Astrocyte (in vitro differentiated cells and primary cell): ENCODE measurements around the gene ST8SIA3. TPM values are rescaled to one million over a fixed set of nuclear protein-coding genes. Genes with fewer than 3 reads are reported as not detected.

ENCODE experiments used
- DNase-seq: peaks from one replicate; pipeline ENCODE4 v3.0.0-alpha.2; 2010; ENCODE audit warnings: low read depth
- FAIRE-seq: peaks from 2 replicates; lab custom pipeline; 2011; peaks lifted over from hg19 to GRCh38; lab: Jason Lieb, UNC
- H2AFZ ChIP-seq: 2 replicates; pipeline ENCODE4 v1.6.0; 2012; ENCODE audit warnings: low read depth, low read length, inconsistent platforms
- H3K27ac ChIP-seq: 2 replicates; pipeline ENCODE4 v1.5.1; 2011; ENCODE audit warnings: low read depth, low read length, inconsistent platforms
- H3K27me3 ChIP-seq: 2 replicates; pipeline ENCODE4 v1.6.0; 2011; ENCODE audit warnings: low read length, inconsistent platforms; ENCODE audit not compliant: insufficient read depth
- H3K36me3 ChIP-seq: 2 replicates; pipeline ENCODE4 v1.5.1; 2011; ENCODE audit warnings: low read length, inconsistent platforms; ENCODE audit not compliant: insufficient read depth
- H3K4me1 ChIP-seq: 2 replicates; pipeline ENCODE4 v1.5.1; 2011; ENCODE audit warnings: low read length, inconsistent platforms; ENCODE audit not compliant: insufficient read depth
- H3K4me2 ChIP-seq: 2 replicates; pipeline ENCODE4 v1.6.0; 2012; ENCODE audit warnings: low read length, inconsistent platforms
- H3K4me3 ChIP-seq: 2 replicates; pipeline ENCODE4 v1.5.1; 2011; ENCODE audit warnings: low read depth, mild to moderate bottlenecking, low read length, inconsistent platforms; ENCODE audit not compliant: insufficient read depth
- H3K79me2 ChIP-seq: 2 replicates; pipeline ENCODE4 v1.6.0; 2012; ENCODE audit warnings: mild to moderate bottlenecking, low read length, inconsistent platforms; ENCODE audit not compliant: insufficient read depth
- H3K9ac ChIP-seq: 2 replicates; pipeline ENCODE4 v1.6.0; 2012; ENCODE audit warnings: mild to moderate bottlenecking, low read length, inconsistent platforms
- H3K9me3 ChIP-seq: 2 replicates; pipeline ENCODE4 v1.5.1; 2012; ENCODE audit warnings: low read depth, mild to moderate bottlenecking, low read length, inconsistent platforms; ENCODE audit not compliant: insufficient read depth
- H4K20me1 ChIP-seq: 2 replicates; pipeline ENCODE4 v1.6.0; 2012; ENCODE audit warnings: low read length, inconsistent platforms; ENCODE audit not compliant: insufficient read depth
- H3K27ac Mint-ChIP-seq: one replicate; pipeline ENCODE4 v1.8.0; 2021; ENCODE audit warnings: mild to moderate bottlenecking, mixed read lengths; ENCODE audit not compliant: unreplicated experiment
- H3K27me3 Mint-ChIP-seq: one replicate; pipeline ENCODE4 v1.8.0; 2021; ENCODE audit warnings: low read depth, mixed read lengths; ENCODE audit not compliant: unreplicated experiment
- H3K36me3 Mint-ChIP-seq: one replicate; pipeline ENCODE4 v1.8.0; 2021; ENCODE audit warnings: low read depth, mixed read lengths; ENCODE audit not compliant: unreplicated experiment
- H3K4me1 Mint-ChIP-seq: one replicate; pipeline ENCODE4 v1.8.0; 2021; ENCODE audit warnings: low read depth, mixed read lengths; ENCODE audit not compliant: unreplicated experiment
- H3K4me3 Mint-ChIP-seq: one replicate; pipeline ENCODE4 v1.8.0; 2021; ENCODE audit warnings: mild to moderate bottlenecking, moderate library complexity, mixed read lengths; ENCODE audit not compliant: unreplicated experiment
- H3K9me3 Mint-ChIP-seq: one replicate; pipeline ENCODE4 v1.8.0; 2021; ENCODE audit warnings: mild to moderate bottlenecking, mixed read lengths; ENCODE audit not compliant: unreplicated experiment
- EZH2 ChIP-seq: IDR thresholded peaks from 2 replicates; pipeline ENCODE4 v1.6.1; 2012; ENCODE audit warnings: mild to moderate bottlenecking, low read length, inconsistent platforms; ENCODE audit not compliant: insufficient read depth
- total RNA-seq: library from RNA; stranded (reverse); gene quantifications from 2 replicates; pipeline ENCODE4 v1.2.1, GENCODE V29; 2021
- TF ChIP-seq, protein P1 (sequence below): IDR thresholded peaks from 2 replicates; pipeline ENCODE4 v1.5.1; 2011; ENCODE audit warnings: low read depth, mild to moderate bottlenecking, inconsistent platforms, low read length, moderate library complexity; ENCODE audit not compliant: insufficient read depth

The ST8SIA3 gene
- total RNA-seq, 1 donor from 2014 or later, result 0.30 TPM

DNA sequence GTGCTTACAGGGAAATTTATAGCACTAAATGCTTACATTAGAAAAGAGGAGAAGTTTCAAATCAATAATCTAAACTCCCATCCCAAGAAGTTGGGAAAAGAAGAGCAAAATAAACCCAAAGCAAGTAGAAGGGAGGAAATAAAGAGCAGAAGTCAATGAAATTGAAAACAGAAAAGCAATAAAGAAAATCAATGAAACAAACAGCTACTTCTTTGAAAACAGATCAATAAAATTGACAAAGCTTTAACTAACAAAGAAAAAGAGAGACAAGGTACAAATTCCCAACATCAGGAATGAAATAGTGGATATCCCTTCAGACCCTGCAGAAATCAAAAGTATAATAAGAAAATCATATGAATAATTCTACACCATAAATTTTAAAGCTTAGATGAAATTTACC is 57.3 kb downstream of the ST8SIA3 start:
- H3K9ac ChIP-seq, result no peak overlapping the region
- H3K27me3 Mint-ChIP-seq, result peaks cover 1% of the 10 kb centered on the region

DNA sequence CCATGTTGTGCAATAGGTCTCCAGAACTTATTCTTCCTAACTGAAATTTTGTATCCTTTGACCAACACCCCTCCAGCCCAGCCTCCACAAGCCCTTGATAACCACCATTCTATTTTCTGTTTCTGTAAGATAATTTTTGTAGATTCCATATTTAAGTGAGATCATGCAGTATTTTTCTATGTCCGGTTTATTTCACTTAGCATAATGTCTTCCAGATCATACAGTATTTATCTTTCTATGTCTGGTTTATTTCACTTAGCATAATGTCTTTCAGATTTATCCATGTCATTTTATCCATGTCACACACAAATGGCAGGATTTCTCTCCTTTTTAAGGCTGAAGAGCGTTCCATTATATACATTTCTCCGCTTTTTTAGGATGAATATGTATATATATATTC is 58.4 kb downstream of the ST8SIA3 start:
- Histone ChIP-seq H2AFZ (no peak overlapping the region), H3K36me3 (no peaks in the 10 kb centered on the region), H3K27me3 (no peaks in the 10 kb centered on the region), H3K9me3 (no peaks in the 10 kb centered on the region), H3K4me1 (no peaks in the 10 kb centered on the region), H3K79me2 (no peaks in the 10 kb centered on the region), H3K9ac (no peak overlapping the region), H4K20me1 (no peaks in the 10 kb centered on the region), H3K4me3 (no peak overlapping the region), H3K4me2 (no peak overlapping the region), H3K27ac (no peak overlapping the region)
- Mint-ChIP-seq H3K27me3 (peaks cover 3% of the 10 kb centered on the region), H3K27ac (no peak overlapping the region), H3K4me1 (no peaks in the 10 kb centered on the region), H3K4me3 (no peak overlapping the region), H3K9me3 (peaks cover 2% of the 10 kb centered on the region), H3K36me3 (no peaks in the 10 kb centered on the region)
- TF ChIP-seq, protein P1, sequence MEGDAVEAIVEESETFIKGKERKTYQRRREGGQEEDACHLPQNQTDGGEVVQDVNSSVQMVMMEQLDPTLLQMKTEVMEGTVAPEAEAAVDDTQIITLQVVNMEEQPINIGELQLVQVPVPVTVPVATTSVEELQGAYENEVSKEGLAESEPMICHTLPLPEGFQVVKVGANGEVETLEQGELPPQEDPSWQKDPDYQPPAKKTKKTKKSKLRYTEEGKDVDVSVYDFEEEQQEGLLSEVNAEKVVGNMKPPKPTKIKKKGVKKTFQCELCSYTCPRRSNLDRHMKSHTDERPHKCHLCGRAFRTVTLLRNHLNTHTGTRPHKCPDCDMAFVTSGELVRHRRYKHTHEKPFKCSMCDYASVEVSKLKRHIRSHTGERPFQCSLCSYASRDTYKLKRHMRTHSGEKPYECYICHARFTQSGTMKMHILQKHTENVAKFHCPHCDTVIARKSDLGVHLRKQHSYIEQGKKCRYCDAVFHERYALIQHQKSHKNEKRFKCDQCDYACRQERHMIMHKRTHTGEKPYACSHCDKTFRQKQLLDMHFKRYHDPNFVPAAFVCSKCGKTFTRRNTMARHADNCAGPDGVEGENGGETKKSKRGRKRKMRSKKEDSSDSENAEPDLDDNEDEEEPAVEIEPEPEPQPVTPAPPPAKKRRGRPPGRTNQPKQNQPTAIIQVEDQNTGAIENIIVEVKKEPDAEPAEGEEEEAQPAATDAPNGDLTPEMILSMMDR, result no peak
- TF ChIP-seq EZH2, result no peak
- DNase-seq (no peak), FAIRE-seq (no peak)

More for the DNA sequence above, 57.3 kb downstream of the ST8SIA3 start:
- H3K27ac ChIP-seq, result no peak overlapping the region
- H4K20me1 ChIP-seq, result no peaks in the 10 kb centered on the region
- no peak for FAIRE-seq
- H3K36me3 ChIP-seq, result no peaks in the 10 kb centered on the region
- no peaks in the 10 kb centered on the region for H3K79me2 ChIP-seq
- no peaks in the 10 kb centered on the region for H3K27me3 ChIP-seq
- H2AFZ ChIP-seq, result no peak overlapping the region
- no peak for DNase-seq
- Mint-ChIP-seq H3K27ac (no peak overlapping the region), H3K9me3 (no peaks in the 10 kb centered on the region), H3K4me1 (no peaks in the 10 kb centered on the region), H3K4me3 (no peak overlapping the region), H3K36me3 (no peaks in the 10 kb centered on the region)
- TF ChIP-seq EZH2, result no peak
- TF ChIP-seq, protein P1, result no peak
- H3K4me3 ChIP-seq, result no peak overlapping the region
- H3K9me3 ChIP-seq, result no peaks in the 10 kb centered on the region
- H3K4me2 ChIP-seq, result no peak overlapping the region
- no peaks in the 10 kb centered on the region for H3K4me1 ChIP-seq

DNA sequence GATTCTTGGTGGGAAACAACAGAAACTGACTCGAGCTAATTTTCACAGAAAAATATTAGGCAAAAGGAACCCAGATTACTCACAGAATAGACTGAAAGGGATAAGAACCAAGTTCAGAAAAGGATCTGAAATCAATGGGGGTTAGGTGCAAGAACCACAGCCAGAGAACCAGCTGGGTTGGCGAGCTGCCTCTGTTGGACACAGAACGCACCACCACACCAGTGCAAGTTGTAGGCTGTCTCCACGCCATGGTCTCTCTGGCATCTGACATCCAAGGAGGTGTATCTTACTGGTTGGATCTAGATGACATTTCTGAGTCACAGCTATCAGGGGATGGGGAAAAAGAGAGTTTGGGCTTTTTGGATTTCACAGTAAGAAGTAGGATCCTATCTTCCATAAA is 64.2 kb downstream of the ST8SIA3 start:
- no peaks in the 10 kb centered on the region for H3K79me2 ChIP-seq
- H3K4me3 ChIP-seq, result no peak overlapping the region
- peaks cover 6% of the 10 kb centered on the region for H3K27me3 Mint-ChIP-seq
- no peaks in the 10 kb centered on the region for H3K27me3 ChIP-seq
- H3K9me3 ChIP-seq, result no peaks in the 10 kb centered on the region
- no peak overlapping the region for H3K4me2 ChIP-seq
- no peak overlapping the region for H3K9ac ChIP-seq
- no peak overlapping the region for H3K27ac ChIP-seq
- no peaks in the 10 kb centered on the region for H3K36me3 Mint-ChIP-seq
- H2AFZ ChIP-seq, result no peak overlapping the region
- H3K9me3 Mint-ChIP-seq, result peaks cover 4% of the 10 kb centered on the region
- no peaks in the 10 kb centered on the region for H3K4me1 Mint-ChIP-seq
- no peak for DNase-seq
- no peak for TF ChIP-seq EZH2
- TF ChIP-seq, protein P1, result no peak
- no peaks in the 10 kb centered on the region for H3K4me1 ChIP-seq
- no peaks in the 10 kb centered on the region for H4K20me1 ChIP-seq
- H3K4me3 Mint-ChIP-seq, result no peak overlapping the region
- FAIRE-seq, result no peak
- no peaks in the 10 kb centered on the region for H3K36me3 ChIP-seq
- H3K27ac Mint-ChIP-seq, result no peak overlapping the region
